ENCODE results near the gene RHBG. TPM values are rescaled to one million over a fixed set of nuclear protein-coding genes. Genes with fewer than 3 reads are reported as not detected.

The RHBG gene
- total and polyA plus RNA-seq, 7 experiments from 2014 or later, result not detected

- H3K27me3 ChIP-seq (ENCODE audit: control insufficient read depth in 2 of 2, insufficient read depth in 2 of 2, low read length in 2 of 2), result no peaks in the 10 kb centered on the region
- intact Hi-C loops (cut with micrococcal nuclease), result no loop called here
- no peaks in the 10 kb centered on the region for H3K9me3 ChIP-seq (ENCODE audit: control insufficient read depth in 2 of 3, low read length in 3 of 3)
- H3K27ac ChIP-seq (ENCODE audit: low read depth, low read length), result no peak overlapping the region
- ChIA-PET POLR2A (interaction anchor here (0.6 kb wide), 1 partner anchor 194 kb away, joined by 3 read pairs; no protein-coding TSS in a partner anchor), CTCF (interaction anchor here (0.9 kb wide), 1 partner anchor 42 kb away, joined by 4 read pairs; no protein-coding TSS in a partner anchor)
- H3K4me3 ChIP-seq (ENCODE audit: low read length), result no peak overlapping the region
- Mint-ChIP-seq H3K9me3 (no peaks in the 10 kb centered on the region), H3K4me1 (peaks cover 0 to 4% (median 0%) of the 10 kb centered on the region in 7 donors), H3K27ac (no peak overlapping the region), H3K36me3 (no peaks in the 10 kb centered on the region), H3K4me3 (no peak overlapping the region), H3K27me3 (peaks cover 6 to 19% (median 16%) of the 10 kb centered on the region in 5 donors)
- ATAC-seq (no peak), DNase-seq (no peak)
- H3K36me3 ChIP-seq (ENCODE audit: control insufficient read depth in 2 of 3, insufficient read depth in 3 of 3, low read length in 3 of 3), result no peaks in the 10 kb centered on the region
- H3K4me1 ChIP-seq (ENCODE audit: control insufficient read depth in 2 of 2, insufficient read depth in 2 of 2, low read length in 2 of 2), result no peaks in the 10 kb centered on the region
Measured at GRCh38 chr1:156399355-156400125, 30.5 kb downstream of the RHBG start.

GRCh38 chr1:156400191-156400935 is 31.4 kb downstream of the RHBG start:
- no peaks in the 10 kb centered on the region for H3K4me1 ChIP-seq (ENCODE audit: control insufficient read depth in 2 of 2, insufficient read depth in 2 of 2, low read length in 2 of 2)
- no peaks in the 10 kb centered on the region for H3K9me3 ChIP-seq (ENCODE audit: control insufficient read depth in 2 of 3, low read length in 3 of 3)
- ChIA-PET CTCF (interaction anchor here (0.6 kb wide), 1 partner anchor 294 kb away, joined by 3 read pairs; no protein-coding TSS in a partner anchor), POLR2A (interaction anchor here (0.6 kb wide), 1 partner anchor 271 kb away, joined by 4 read pairs; no protein-coding TSS in a partner anchor)
- no peak overlapping the region for H3K27ac Mint-ChIP-seq
- H3K4me3 Mint-ChIP-seq, result no peak overlapping the region
- ATAC-seq (no peak), DNase-seq (no peak)
- H3K27me3 Mint-ChIP-seq, result peaks cover 0 to 22% (median 12%) of the 10 kb centered on the region in 5 donors
- H3K27ac ChIP-seq (ENCODE audit: low read depth, low read length), result no peak overlapping the region
- intact Hi-C loops (cut with micrococcal nuclease), result no loop called here
- no peak overlapping the region for H3K4me3 ChIP-seq (ENCODE audit: low read length)
- H3K36me3 ChIP-seq (ENCODE audit: control insufficient read depth in 2 of 3, insufficient read depth in 3 of 3, low read length in 3 of 3), result no peaks in the 10 kb centered on the region
- no peaks in the 10 kb centered on the region for H3K36me3 Mint-ChIP-seq
- no peaks in the 10 kb centered on the region for H3K9me3 Mint-ChIP-seq
- H3K4me1 Mint-ChIP-seq, result peaks cover 0 to 2% (median 0%) of the 10 kb centered on the region in 7 donors
- no peaks in the 10 kb centered on the region for H3K27me3 ChIP-seq (ENCODE audit: control insufficient read depth in 2 of 2, insufficient read depth in 2 of 2, low read length in 2 of 2)

- H3K27ac Mint-ChIP-seq, result peak overlapping the region in 1 of 9 donors; percentile 51
- CTCF ChIA-PET, result interaction anchor here (0.6 kb wide), 1 partner anchor 295 kb away, joined by 3 read pairs; no protein-coding TSS in a partner anchor
- no peak overlapping the region for H3K4me3 Mint-ChIP-seq
- intact Hi-C loops (cut with micrococcal nuclease), result no loop called here
- no peak for ATAC-seq
- peaks cover 0 to 2% (median 0%) of the 10 kb centered on the region in 7 donors for H3K4me1 Mint-ChIP-seq
- H3K4me1 ChIP-seq (ENCODE audit: control insufficient read depth in 2 of 2, insufficient read depth in 2 of 2, low read length in 2 of 2), result no peaks in the 10 kb centered on the region
- H3K9me3 Mint-ChIP-seq, result no peaks in the 10 kb centered on the region
- no peak overlapping the region for H3K4me3 ChIP-seq (ENCODE audit: low read length)
- no peaks in the 10 kb centered on the region for H3K36me3 ChIP-seq (ENCODE audit: control insufficient read depth in 2 of 3, insufficient read depth in 3 of 3, low read length in 3 of 3)
- no peak overlapping the region for H3K27ac ChIP-seq (ENCODE audit: low read depth, low read length)
- POLR2A ChIA-PET, result interaction anchor here (0.6 kb wide), 1 partner anchor 270 kb away, joined by 4 read pairs; no protein-coding TSS in a partner anchor
- DNase-seq, result no peak
- peaks cover 5 to 27% (median 17%) of the 10 kb centered on the region in 5 donors for H3K27me3 Mint-ChIP-seq
- no peaks in the 10 kb centered on the region for H3K27me3 ChIP-seq (ENCODE audit: control insufficient read depth in 2 of 2, insufficient read depth in 2 of 2, low read length in 2 of 2)
- no peaks in the 10 kb centered on the region for H3K36me3 Mint-ChIP-seq
- no peaks in the 10 kb centered on the region for H3K9me3 ChIP-seq (ENCODE audit: control insufficient read depth in 2 of 3, low read length in 3 of 3)
Measured at GRCh38 chr1:156401041-156401574, 32.1 kb downstream of the RHBG start.

- H3K4me3 ChIP-seq (ENCODE audit: low read length), result no peak overlapping the region
- intact Hi-C loops (cut with micrococcal nuclease), result no loop called here
- ChIA-PET POLR2A (no interaction called here), CTCF (no interaction called here)
- no peak for DNase-seq
- H3K4me1 ChIP-seq (ENCODE audit: control insufficient read depth in 2 of 2, insufficient read depth in 2 of 2, low read length in 2 of 2), result no peaks in the 10 kb centered on the region
- Mint-ChIP-seq H3K4me1 (peaks cover 0 to 2% (median 0%) of the 10 kb centered on the region in 7 donors), H3K27ac (no peak overlapping the region), H3K27me3 (peaks cover 8 to 31% (median 23%) of the 10 kb centered on the region in 5 donors), H3K4me3 (no peak overlapping the region), H3K9me3 (no peaks in the 10 kb centered on the region), H3K36me3 (no peaks in the 10 kb centered on the region)
- H3K27ac ChIP-seq (ENCODE audit: low read depth, low read length), result no peak overlapping the region
- H3K36me3 ChIP-seq (ENCODE audit: control insufficient read depth in 2 of 3, insufficient read depth in 3 of 3, low read length in 3 of 3), result no peaks in the 10 kb centered on the region
- ATAC-seq, result no peak
- H3K9me3 ChIP-seq (ENCODE audit: control insufficient read depth in 2 of 3, low read length in 3 of 3), result no peaks in the 10 kb centered on the region
- H3K27me3 ChIP-seq (ENCODE audit: control insufficient read depth in 2 of 2, insufficient read depth in 2 of 2, low read length in 2 of 2), result no peaks in the 10 kb centered on the region
Measured at GRCh38 chr1:156401681-156402081, 32.7 kb downstream of the RHBG start.

GRCh38 chr1:156402331-156403020 is 33.5 kb downstream of the RHBG start:
- POLR2A ChIA-PET, result no interaction called here
- Histone ChIP-seq H3K27me3 (ENCODE audit: control insufficient read depth in 2 of 2, insufficient read depth in 2 of 2, low read length in 2 of 2) (no peaks in the 10 kb centered on the region), H3K27ac (ENCODE audit: low read depth, low read length) (no peak overlapping the region), H3K4me3 (ENCODE audit: low read length) (no peak overlapping the region), H3K9me3 (ENCODE audit: control insufficient read depth in 2 of 3, low read length in 3 of 3) (no peaks in the 10 kb centered on the region), H3K36me3 (ENCODE audit: control insufficient read depth in 2 of 3, insufficient read depth in 3 of 3, low read length in 3 of 3) (no peaks in the 10 kb centered on the region), H3K4me1 (ENCODE audit: control insufficient read depth in 2 of 2, insufficient read depth in 2 of 2, low read length in 2 of 2) (no peaks in the 10 kb centered on the region)
- Mint-ChIP-seq H3K27me3 (peaks cover 12 to 38% (median 31%) of the 10 kb centered on the region in 5 donors), H3K27ac (no peak overlapping the region), H3K36me3 (no peaks in the 10 kb centered on the region), H3K4me3 (no peak overlapping the region), H3K4me1 (peaks cover 0 to 2% (median 0%) of the 10 kb centered on the region in 7 donors), H3K9me3 (no peaks in the 10 kb centered on the region)
- DNase-seq (no peak), ATAC-seq (no peak)
- CTCF ChIA-PET, result interaction anchor here (0.8 kb wide), 1 partner anchor 17 kb away, joined by 4 read pairs; no protein-coding TSS in a partner anchor
- intact Hi-C loops (cut with micrococcal nuclease), result no loop called here

- Histone ChIP-seq H3K9me3 (ENCODE audit: control insufficient read depth in 2 of 3, low read length in 3 of 3) (no peaks in the 10 kb centered on the region), H3K27ac (ENCODE audit: low read depth, low read length) (no peak overlapping the region), H3K4me3 (ENCODE audit: low read length) (no peak overlapping the region), H3K27me3 (ENCODE audit: control insufficient read depth in 2 of 2, insufficient read depth in 2 of 2, low read length in 2 of 2) (no peaks in the 10 kb centered on the region), H3K4me1 (ENCODE audit: control insufficient read depth in 2 of 2, insufficient read depth in 2 of 2, low read length in 2 of 2) (no peaks in the 10 kb centered on the region), H3K36me3 (ENCODE audit: control insufficient read depth in 2 of 3, insufficient read depth in 3 of 3, low read length in 3 of 3) (no peaks in the 10 kb centered on the region)
- no peak overlapping the region for H3K27ac Mint-ChIP-seq
- ChIA-PET CTCF (interaction anchor here (0.6 to 1.1 kb wide), 2 partner anchors 20 to 87 kb away, joined by 3 read pairs; no protein-coding TSS in a partner anchor), POLR2A (no interaction called here)
- no peak overlapping the region for H3K4me3 Mint-ChIP-seq
- H3K27me3 Mint-ChIP-seq, result peaks cover 30 to 59% (median 46%) of the 10 kb centered on the region in 5 donors
- intact Hi-C loops (cut with micrococcal nuclease), result no loop called here
- DNase-seq (no peak), ATAC-seq (no peak)
- H3K9me3 Mint-ChIP-seq, result no peaks in the 10 kb centered on the region
- no peaks in the 10 kb centered on the region for H3K4me1 Mint-ChIP-seq
- H3K36me3 Mint-ChIP-seq, result no peaks in the 10 kb centered on the region
Measured at GRCh38 chr1:156405670-156406069, 36.7 kb downstream of the RHBG start.

Data from naive thymus-derived CD4-positive, alpha-beta T cell (primary cell).